Prostate gland (tissue), 2 donors: ENCODE measurements around the gene HMOX1. TPM values are rescaled to one million over a fixed set of nuclear protein-coding genes. Genes with fewer than 3 reads are reported as not detected.

Experiments
- DNase-seq: peaks from one replicate; pipeline ENCODE4 v3.0.0-alpha.2; 2019; ENCODE audit warnings: low spot score
- H3K27ac ChIP-seq, 2 donors: fragments of 200-600 bp; sonication (generic); 2 replicates each; pipeline ENCODE4 v1.5.1; 2017 to 2019
- H3K27me3 ChIP-seq: fragments of 200-600 bp; sonication (generic); replicated peaks from 2 replicates; pipeline ENCODE4 v1.5.1; 2019; ENCODE audit not compliant: insufficient read depth
- H3K36me3 ChIP-seq, 2 donors: fragments of 200-600 bp; sonication (generic); 1 replicate in 1 of 2; 2 replicates in 1 of 2; pipeline versions ENCODE4 v1.5.1 to v1.8.1; 2017 to 2019
- H3K4me1 ChIP-seq: fragments of 200-600 bp; sonication (generic); replicated peaks from 2 replicates; pipeline ENCODE4 v1.5.1; 2019
- H3K4me3 ChIP-seq, 2 donors: fragments of 200-600 bp; sonication (generic); 2 replicates each; pipeline ENCODE4 v1.5.1; 2017 to 2019
- H3K9me3 ChIP-seq: fragments of 200-600 bp; sonication (generic); 2 replicates; pipeline ENCODE4 v1.5.1; 2017
- POLR2A ChIP-seq: fragments of 450-650 bp; IDR thresholded peaks from one replicate; pipeline ENCODE4 v1.6.1; 2016; ENCODE audit warnings: antibody characterized with exemption, mild to moderate bottlenecking
- POLR2AphosphoS5 ChIP-seq: sonication (generic); formaldehyde crosslinking; IDR thresholded peaks from one replicate; pipeline ENCODE4 v1.6.1; 2017; ENCODE audit warnings: antibody characterized with exemption
- WGBS: methylation state at CpG from one replicate; pipeline ENCODE4 v1.1.5; 2018; 5-methylcytosine and 5-hydroxymethylcytosine counted together
- intact Hi-C: fragments of 100-400 bp; cut with DNase I; formaldehyde crosslinking; loops from one replicate; pipeline ENCODE4 v1.14.2; 2022
- total RNA-seq, 2 donors: library from RNA; depleted of rRNA; stranded (reverse); fragments of >200 nt; gene quantifications; one replicate each; pipeline ENCODE4 v1.1.0, GENCODE V29; 2016
- TF ChIP-seq, protein P1 (sequence below), 4 experiments: fragments of 200-600 bp in 2 of 4; fragments of 450-650 bp in 2 of 4; sonication (generic) in 2 of 4; IDR thresholded peaks; 1 replicate in 3 of 4; 2 replicates in 1 of 4; pipeline ENCODE4 v1.5.1; 2016 to 2019; ENCODE audit warnings: antibody characterized with exemption in 4 of 4, mild to moderate bottlenecking in 2 of 4, moderate library complexity in 2 of 4

HMOX1 gene
- total RNA-seq, 2 donors from 2014 or later: 3.5 to 31.5 TPM

- intact Hi-C loops: no loop called here
- peaks cover 0 to under 1% of the 10 kb centered on the region in 2 donors for H3K36me3 ChIP-seq
- H3K9me3 ChIP-seq: no peaks in the 10 kb centered on the region
- H3K4me3 ChIP-seq: no peak overlapping the region
- no peak for DNase-seq
- no peak overlapping the region for H3K27ac ChIP-seq
- 100% methylated on average over 4 of the region's 4 CpGs for WGBS
- no peaks in the 10 kb centered on the region for H3K27me3 ChIP-seq
- H3K4me1 ChIP-seq: no peaks in the 10 kb centered on the region
- TF ChIP-seq POLR2AphosphoS5 (no peak), POLR2A (no peak)
- TF ChIP-seq, protein P1, sequence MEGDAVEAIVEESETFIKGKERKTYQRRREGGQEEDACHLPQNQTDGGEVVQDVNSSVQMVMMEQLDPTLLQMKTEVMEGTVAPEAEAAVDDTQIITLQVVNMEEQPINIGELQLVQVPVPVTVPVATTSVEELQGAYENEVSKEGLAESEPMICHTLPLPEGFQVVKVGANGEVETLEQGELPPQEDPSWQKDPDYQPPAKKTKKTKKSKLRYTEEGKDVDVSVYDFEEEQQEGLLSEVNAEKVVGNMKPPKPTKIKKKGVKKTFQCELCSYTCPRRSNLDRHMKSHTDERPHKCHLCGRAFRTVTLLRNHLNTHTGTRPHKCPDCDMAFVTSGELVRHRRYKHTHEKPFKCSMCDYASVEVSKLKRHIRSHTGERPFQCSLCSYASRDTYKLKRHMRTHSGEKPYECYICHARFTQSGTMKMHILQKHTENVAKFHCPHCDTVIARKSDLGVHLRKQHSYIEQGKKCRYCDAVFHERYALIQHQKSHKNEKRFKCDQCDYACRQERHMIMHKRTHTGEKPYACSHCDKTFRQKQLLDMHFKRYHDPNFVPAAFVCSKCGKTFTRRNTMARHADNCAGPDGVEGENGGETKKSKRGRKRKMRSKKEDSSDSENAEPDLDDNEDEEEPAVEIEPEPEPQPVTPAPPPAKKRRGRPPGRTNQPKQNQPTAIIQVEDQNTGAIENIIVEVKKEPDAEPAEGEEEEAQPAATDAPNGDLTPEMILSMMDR (IDR thresholded peaks at IDR 0.05): no peak
Observed at GRCh38 chr22:35413624-35414023, 32.7 kb downstream of the HMOX1 start.

GRCh38 chr22:35417606-35418005, 36.7 kb downstream of the HMOX1 start:
- WGBS: 85% methylated on average over 9 of the region's 9 CpGs
- Histone ChIP-seq H3K36me3 (peaks cover 0 to 5% of the 10 kb centered on the region in 2 donors), H3K9me3 (no peaks in the 10 kb centered on the region), H3K27me3 (no peaks in the 10 kb centered on the region), H3K4me3 (no peak overlapping the region), H3K27ac (no peak overlapping the region), H3K4me1 (no peaks in the 10 kb centered on the region)
- no peak for TF ChIP-seq POLR2AphosphoS5
- no peak for TF ChIP-seq POLR2A
- TF ChIP-seq, protein P1 (IDR thresholded peaks at IDR 0.05): no peak
- intact Hi-C loops: no loop called here
- no peak for DNase-seq

- intact Hi-C loops: no loop called here
- no peak overlapping the region for H3K27ac ChIP-seq
- WGBS: 84% methylated on average over 8 of the region's 8 CpGs
- H3K36me3 ChIP-seq: peaks cover 0 to 5% of the 10 kb centered on the region in 2 donors
- H3K4me3 ChIP-seq: no peak overlapping the region
- no peak for DNase-seq
- no peaks in the 10 kb centered on the region for H3K27me3 ChIP-seq
- H3K9me3 ChIP-seq: no peaks in the 10 kb centered on the region
- TF ChIP-seq, protein P1 (IDR thresholded peaks at IDR 0.05): no peak
- TF ChIP-seq POLR2AphosphoS5 (no peak), POLR2A (no peak)
- no peaks in the 10 kb centered on the region for H3K4me1 ChIP-seq
Observed at GRCh38 chr22:35418088-35418487, 37.2 kb downstream of the HMOX1 start.

DNA sequence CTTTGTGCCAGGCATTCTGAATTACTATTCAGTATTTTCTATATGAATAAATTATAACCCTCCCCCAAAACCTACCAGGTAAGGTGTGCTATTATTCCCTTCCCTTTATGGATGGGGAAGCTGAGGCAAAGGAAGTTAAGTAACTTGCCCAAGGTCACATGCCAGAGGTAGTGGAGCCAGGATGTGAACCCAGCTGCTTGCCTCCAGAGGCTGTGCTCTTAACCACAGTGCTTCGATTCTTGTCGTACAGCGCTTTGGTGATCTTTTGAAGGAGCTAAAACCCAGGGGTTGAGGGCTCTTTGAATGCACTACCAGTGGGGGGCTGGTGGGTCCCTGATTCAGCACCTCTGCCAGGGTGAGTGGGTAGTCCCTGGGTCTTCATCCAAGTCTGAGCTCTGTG, 37.8 kb downstream of the HMOX1 start:
- Histone ChIP-seq H3K27me3 (no peaks in the 10 kb centered on the region), H3K4me3 (no peak overlapping the region), H3K27ac (no peak overlapping the region), H3K36me3 (peaks cover 0 to 5% of the 10 kb centered on the region in 2 donors), H3K4me1 (no peaks in the 10 kb centered on the region), H3K9me3 (no peaks in the 10 kb centered on the region)
- TF ChIP-seq, protein P1 (IDR thresholded peaks at IDR 0.05): no peak
- no peak for TF ChIP-seq POLR2A
- no peak for TF ChIP-seq POLR2AphosphoS5
- 88% methylated on average over 3 of the region's 3 CpGs for WGBS
- no peak for DNase-seq
- intact Hi-C loops: no loop called here

- no peak for TF ChIP-seq POLR2A
- no peak for TF ChIP-seq POLR2AphosphoS5
- TF ChIP-seq, protein P1 (IDR thresholded peaks at IDR 0.05): no peak
- Histone ChIP-seq H3K4me1 (no peaks in the 10 kb centered on the region), H3K9me3 (no peaks in the 10 kb centered on the region), H3K27me3 (no peaks in the 10 kb centered on the region), H3K27ac (no peak overlapping the region), H3K36me3 (peaks cover 0 to 5% of the 10 kb centered on the region in 2 donors), H3K4me3 (no peak overlapping the region)
- intact Hi-C loops: no loop called here
- WGBS: 84% methylated on average over 2 of the region's 10 CpGs
- DNase-seq: no peak
Observed at GRCh38 chr22:35419756-35420155, 38.9 kb downstream of the HMOX1 start.
